PFSK-1 (cell line): ENCODE results near the gene KHK.

ENCODE experiments used
- FOXP2 ChIP-seq: optimal IDR thresholded peaks from 2 replicates; pipeline ENCODE3; 2011; ENCODE audit warnings: borderline replicate concordance, control low read depth, inconsistent platforms; ENCODE audit not compliant: insufficient read depth; ENCODE audit errors: extremely low read length, extremely low read depth
- POLR2AphosphoS5 ChIP-seq: IDR thresholded peaks from 2 replicates; pipeline ENCODE4 v1.6.1; 2012; ENCODE audit warnings: low read depth, mild to moderate bottlenecking, control low read depth, low read length, moderate library complexity
- REST ChIP-seq, 2 experiments: IDR thresholded peaks; 2 replicates each; pipeline versions ENCODE4 v1.6.1 to v1.8.0; 2011 to 2012; ENCODE audit warnings: low read depth in 2 of 2, low read length in 2 of 2, control low read depth in 1 of 2, inconsistent platforms in 1 of 2, mild to moderate bottlenecking in 1 of 2, moderate library complexity in 1 of 2; ENCODE audit not compliant: insufficient read depth in 1 of 2
- TAF1 ChIP-seq: IDR thresholded peaks from 2 replicates; pipeline ENCODE4 v1.6.1; 2012; ENCODE audit warnings: low read length, control low read depth, borderline replicate concordance; ENCODE audit not compliant: insufficient read depth

- no peak for TF ChIP-seq FOXP2
- no peak for TF ChIP-seq POLR2AphosphoS5
- TF ChIP-seq REST (IDR thresholded peaks at IDR 0.05; ENCODE audit: insufficient read depth in 1 of 2, low read depth in 2 of 2, low read length in 2 of 2), result no peak
- no peak for TF ChIP-seq TAF1
Observed at GRCh38 chr2:27089111-27089954, 2.8 kb downstream of the KHK start.
